Ascending aorta (tissue), 2 donors: ENCODE measurements around the gene B3GALT6. TPM values are rescaled to one million over a fixed set of nuclear protein-coding genes. Genes with fewer than 3 reads are reported as not detected.
"Not testable (repeated sequence)": the region's sequence is repeated elsewhere in the genome, so short reads cannot be mapped to it uniquely, and the experiment has no call there.

ENCODE experiments used
- DNase-seq, 2 donors: peaks; one replicate each; pipeline ENCODE4 v3.0.0-alpha.2; 2019; ENCODE audit warnings: low spot score in 2 of 2
- H3K27ac ChIP-seq, 2 donors: fragments of 200-600 bp; sonication (generic); one replicate each; pipeline ENCODE4 v1.5.1; 2016 to 2017; ENCODE audit warnings: mild to moderate bottlenecking in 1 of 2
- H3K27me3 ChIP-seq: fragments of 200-600 bp; sonication (generic); one replicate; pipeline ENCODE4 v1.5.1; 2017
- H3K36me3 ChIP-seq, 2 donors: fragments of 200-600 bp; sonication (generic); one replicate each; pipeline ENCODE4 v1.5.1; 2016
- H3K4me1 ChIP-seq, 2 donors: fragments of 200-600 bp; sonication (generic); one replicate each; pipeline ENCODE4 v1.5.1; 2016 to 2017; ENCODE audit warnings: mild to moderate bottlenecking in 1 of 2
- H3K4me3 ChIP-seq, 2 donors: fragments of 200-600 bp; sonication (generic); one replicate each; pipeline ENCODE4 v1.5.1; 2016 to 2017; ENCODE audit warnings: mild to moderate bottlenecking in 1 of 2
- H3K9me3 ChIP-seq, 2 donors: fragments of 200-600 bp; sonication (generic); one replicate each; pipeline ENCODE4 v1.5.1; 2016
- CTCF ChIP-seq, 3 experiments: fragments of 200-600 bp in 2 of 3; fragments of 450-650 bp in 1 of 3; sonication (generic) in 2 of 3; IDR thresholded peaks; one replicate each; pipeline ENCODE4 v1.5.1; 2016 to 2019; ENCODE audit warnings: antibody characterized with exemption in 3 of 3, mild to moderate bottlenecking in 1 of 3, moderate library complexity in 1 of 3
- intact Hi-C: fragments of 100-400 bp; cut with DNase I; formaldehyde crosslinking; loops from one replicate; pipeline ENCODE4 v1.15.1; 2023
- total RNA-seq: library from RNA; depleted of rRNA; stranded (reverse); fragments of >200 nt; gene quantifications from one replicate; pipeline ENCODE4 v1.1.0, GENCODE V29; 2016

B3GALT6 gene
- total RNA-seq, 1 donor from 2014 or later, result 94.9 TPM

GRCh38 chr1:1187938-1188337 is 44.1 kb upstream of the B3GALT6 start:
- Histone ChIP-seq H3K27me3 (no peaks in the 10 kb centered on the region), H3K36me3 (no peaks in the 10 kb centered on the region), H3K27ac (no peak overlapping the region), H3K4me3 (no peak overlapping the region), H3K4me1 (no peaks in the 10 kb centered on the region), H3K9me3 (no peaks in the 10 kb centered on the region)
- TF ChIP-seq CTCF (IDR thresholded peaks at IDR 0.05), result no peak
- DNase-seq, result no peak
- intact Hi-C loops, result no loop called here

GRCh38 chr1:1189111-1189510 is 42.9 kb upstream of the B3GALT6 start:
- intact Hi-C loops, result no loop called here
- no peak for DNase-seq
- no peak overlapping the region for H3K4me3 ChIP-seq
- no peaks in the 10 kb centered on the region for H3K36me3 ChIP-seq
- no peak for TF ChIP-seq CTCF (IDR thresholded peaks at IDR 0.05)
- H3K4me1 ChIP-seq, result no peaks in the 10 kb centered on the region
- H3K27me3 ChIP-seq, result no peaks in the 10 kb centered on the region
- no peak overlapping the region for H3K27ac ChIP-seq
- no peaks in the 10 kb centered on the region for H3K9me3 ChIP-seq

- DNase-seq, result no peak
- intact Hi-C loops, result no loop called here
- Histone ChIP-seq H3K36me3 (no peaks in the 10 kb centered on the region), H3K4me3 (no peak overlapping the region), H3K27me3 (no peaks in the 10 kb centered on the region), H3K9me3 (no peaks in the 10 kb centered on the region), H3K27ac (no peak overlapping the region), H3K4me1 (no peaks in the 10 kb centered on the region)
- TF ChIP-seq CTCF (IDR thresholded peaks at IDR 0.05), result no peak
Measured at GRCh38 chr1:1191734-1192133, 40.3 kb upstream of the B3GALT6 start.

- Histone ChIP-seq H3K4me3 (no peak overlapping the region), H3K36me3 (no peaks in the 10 kb centered on the region), H3K27ac (no peak overlapping the region), H3K4me1 (no peaks in the 10 kb centered on the region), H3K9me3 (no peaks in the 10 kb centered on the region), H3K27me3 (no peaks in the 10 kb centered on the region)
- intact Hi-C loops, result no loop called here
- no peak for TF ChIP-seq CTCF (IDR thresholded peaks at IDR 0.05)
- DNase-seq, result no peak
Measured at GRCh38 chr1:1194723-1195122, 37.3 kb upstream of the B3GALT6 start.

- DNase-seq, H3K27ac ChIP-seq, H3K9me3 ChIP-seq, intact Hi-C loops, H3K36me3 ChIP-seq, H3K4me1 ChIP-seq, H3K27me3 ChIP-seq, H3K4me3 ChIP-seq: not testable (repeated sequence)
Measured at GRCh38 chr1:1195726-1196125, 36.3 kb upstream of the B3GALT6 start.

- no peaks in the 10 kb centered on the region for H3K27me3 ChIP-seq
- no peak overlapping the region for H3K4me3 ChIP-seq
- no peak for DNase-seq
- H3K27ac ChIP-seq, result no peak overlapping the region
- no peaks in the 10 kb centered on the region for H3K36me3 ChIP-seq
- H3K4me1 ChIP-seq, result peaks cover 0 to 7% of the 10 kb centered on the region in 2 donors
- no peaks in the 10 kb centered on the region for H3K9me3 ChIP-seq
- intact Hi-C loops, result no loop called here
- no peak for TF ChIP-seq CTCF (IDR thresholded peaks at IDR 0.05)
Measured at GRCh38 chr1:1196431-1197187, 35.4 kb upstream of the B3GALT6 start.
